OCI-LY7 (cell line): ENCODE measurements around the gene SPECC1. TPM values are rescaled to one million over a fixed set of nuclear protein-coding genes. Genes with fewer than 3 reads are reported as not detected.

Experiments
- BruUV-seq: library from RNA; stranded (reverse); fragments of 400-500 nt; replicated peaks from 2 replicates; lab custom pipeline; 2021; lab: Mats Ljungman, UMichigan
- CTCF ChIA-PET: fragments of 300-600 bp; sonication (Branson Sonifier 250); formaldehyde crosslinking; loops from one replicate; lab custom pipeline; 2022; ENCODE audit warnings: antibody characterized with exemption; ENCODE audit not compliant: unreplicated experiment; lab: Charles Lee
- POLR2A ChIA-PET: fragments of 300-600 bp; sonication (Branson Sonifier 250); formaldehyde crosslinking; loops from one replicate; lab custom pipeline; 2022; ENCODE audit warnings: antibody characterized with exemption; lab: Charles Lee
- DNase-seq: peaks from one replicate; pipeline ENCODE4 v3.0.0-alpha.2; 2015; ENCODE audit warnings: low spot score
- H2AFZ ChIP-seq: fragments of 200-600 bp; sonication (generic), shearing (Covaris generic); 2 replicates; pipeline ENCODE4 v1.6.1; 2014; ENCODE audit warnings: mild to moderate bottlenecking, antibody characterized with exemption, low read length, moderate library complexity
- H3K27ac ChIP-seq: fragments of 200-600 bp; sonication (generic); 2 replicates; pipeline ENCODE4 v1.5.1; 2014; ENCODE audit warnings: mixed run types, low read depth, mild to moderate bottlenecking, moderate library complexity, low read length, inconsistent platforms; ENCODE audit not compliant: poor library complexity, severe bottlenecking
- H3K36me3 ChIP-seq: fragments of 200-600 bp; sonication (generic); 2 replicates; pipeline ENCODE4 v1.6.1; 2014; ENCODE audit warnings: mild to moderate bottlenecking, antibody characterized with exemption, low read length, moderate library complexity, mixed read lengths; ENCODE audit not compliant: insufficient read depth
- H3K4me1 ChIP-seq: fragments of 200-600 bp; sonication (generic); 2 replicates; pipeline ENCODE4 v1.5.1; 2014; ENCODE audit warnings: mild to moderate bottlenecking, low read length; ENCODE audit not compliant: insufficient read depth, poor library complexity, severe bottlenecking
- H3K4me2 ChIP-seq: fragments of 200-600 bp; sonication (generic); 2 replicates; pipeline ENCODE4 v1.6.1; 2014; ENCODE audit warnings: mild to moderate bottlenecking, low read length
- H3K4me3 ChIP-seq: fragments of 200-600 bp; sonication (generic); 2 replicates; pipeline ENCODE4 v1.5.1; 2014; ENCODE audit warnings: mild to moderate bottlenecking, low read depth, low read length; ENCODE audit not compliant: poor library complexity, severe bottlenecking
- H3K79me2 ChIP-seq: fragments of 200-600 bp; sonication (generic); 2 replicates; pipeline ENCODE4 v1.6.1; 2016; ENCODE audit warnings: low read depth, mild to moderate bottlenecking, low read length, moderate library complexity, mixed read lengths; ENCODE audit not compliant: insufficient read depth
- H3K9me2 ChIP-seq: fragments of 200-600 bp; sonication (generic); 2 replicates; pipeline ENCODE4 v1.6.1; 2016; ENCODE audit warnings: mild to moderate bottlenecking, low read length, mixed read lengths; ENCODE audit not compliant: insufficient read depth
- H3K9me3 ChIP-seq: fragments of 200-600 bp; sonication (generic); 2 replicates; pipeline ENCODE4 v1.6.1; 2014; ENCODE audit warnings: mild to moderate bottlenecking, mixed run types, low read length, mixed read lengths
- H4K20me1 ChIP-seq: fragments of 200-600 bp; sonication (generic); 2 replicates; pipeline ENCODE4 v1.6.1; 2014; ENCODE audit warnings: mild to moderate bottlenecking, antibody characterized with exemption, low read length, moderate library complexity, mixed read lengths; ENCODE audit not compliant: insufficient read depth
- EZH2phosphoT487 ChIP-seq: fragments of 200-600 bp; sonication (generic); IDR thresholded peaks from 2 replicates; pipeline ENCODE4 v1.6.1; 2018; ENCODE audit warnings: low read depth, borderline replicate concordance, mild to moderate bottlenecking, mixed run types, antibody characterized with exemption, low read length, moderate library complexity, mixed read lengths
- intact Hi-C: fragments of 100-400 bp; cut with micrococcal nuclease; formaldehyde crosslinking; loops from one replicate; pipeline ENCODE4 v1.10.0; 2022; ENCODE audit not compliant: unreplicated experiment
- total RNA-seq, 2 experiments: library from RNA; depleted of rRNA in 1 of 2; stranded (reverse); fragments of >200 nt in 1 of 2; shearing (Covaris generic) in 1 of 2; gene quantifications; 2 replicates each; pipeline ENCODE4 v1.2.3, GENCODE V29; 2014 to 2022
- TF ChIP-seq, protein P1 (sequence below): fragments of 200-600 bp; sonication (generic); conservative IDR thresholded peaks from 2 replicates; pipeline ENCODE4 v1.5.1; 2014; ENCODE audit warnings: mild to moderate bottlenecking, antibody characterized with exemption, low read length, moderate library complexity, mixed read lengths

The SPECC1 gene
- total RNA-seq, 2 experiments from 2014 or later: 0.47 to 2.8 TPM

DNA sequence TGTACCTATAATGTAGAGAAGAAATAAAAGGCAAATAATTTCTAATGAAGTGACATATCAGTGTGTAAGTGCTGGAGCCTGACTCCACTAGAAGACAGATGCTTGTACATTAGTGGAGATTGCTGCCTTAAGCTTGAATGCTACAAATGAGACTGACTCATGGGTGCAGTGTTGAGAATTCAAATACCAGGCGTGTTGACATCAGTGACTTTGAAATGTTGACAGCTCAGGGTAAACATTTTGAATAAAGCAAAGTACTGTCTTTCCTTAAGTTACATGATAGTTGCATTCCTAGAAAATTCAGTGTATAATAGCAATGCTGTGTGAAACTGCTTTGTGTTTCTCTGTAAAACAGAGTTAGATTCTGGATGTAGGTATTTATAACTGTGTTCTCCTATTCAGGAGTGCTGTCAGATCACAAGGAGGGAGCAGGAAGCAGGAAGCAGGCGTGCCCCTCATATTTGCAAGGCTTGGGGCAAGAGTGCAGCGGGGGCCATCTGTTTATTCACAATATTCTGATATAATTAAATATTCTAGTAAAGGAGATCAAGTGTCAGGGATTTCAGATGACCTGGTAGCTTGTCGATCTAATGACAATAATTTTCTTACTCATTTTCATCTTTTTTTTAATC is 119.0 kb downstream of the SPECC1 start:
- no TSS peak for BruUV-seq
- H3K4me2 ChIP-seq: no peak overlapping the region
- CTCF ChIA-PET: no interaction called here
- H3K79me2 ChIP-seq: no peaks in the 10 kb centered on the region
- no peak overlapping the region for H3K4me3 ChIP-seq
- no peaks in the 10 kb centered on the region for H3K4me1 ChIP-seq
- intact Hi-C loops: no loop called here
- H3K27ac ChIP-seq: no peak overlapping the region
- H3K9me3 ChIP-seq: no peaks in the 10 kb centered on the region
- H3K36me3 ChIP-seq: no peaks in the 10 kb centered on the region
- POLR2A ChIA-PET: no interaction called here
- H4K20me1 ChIP-seq: no peaks in the 10 kb centered on the region
- no peaks in the 10 kb centered on the region for H3K9me2 ChIP-seq
- no peak for DNase-seq
- no peak overlapping the region for H2AFZ ChIP-seq
- TF ChIP-seq, protein P1, sequence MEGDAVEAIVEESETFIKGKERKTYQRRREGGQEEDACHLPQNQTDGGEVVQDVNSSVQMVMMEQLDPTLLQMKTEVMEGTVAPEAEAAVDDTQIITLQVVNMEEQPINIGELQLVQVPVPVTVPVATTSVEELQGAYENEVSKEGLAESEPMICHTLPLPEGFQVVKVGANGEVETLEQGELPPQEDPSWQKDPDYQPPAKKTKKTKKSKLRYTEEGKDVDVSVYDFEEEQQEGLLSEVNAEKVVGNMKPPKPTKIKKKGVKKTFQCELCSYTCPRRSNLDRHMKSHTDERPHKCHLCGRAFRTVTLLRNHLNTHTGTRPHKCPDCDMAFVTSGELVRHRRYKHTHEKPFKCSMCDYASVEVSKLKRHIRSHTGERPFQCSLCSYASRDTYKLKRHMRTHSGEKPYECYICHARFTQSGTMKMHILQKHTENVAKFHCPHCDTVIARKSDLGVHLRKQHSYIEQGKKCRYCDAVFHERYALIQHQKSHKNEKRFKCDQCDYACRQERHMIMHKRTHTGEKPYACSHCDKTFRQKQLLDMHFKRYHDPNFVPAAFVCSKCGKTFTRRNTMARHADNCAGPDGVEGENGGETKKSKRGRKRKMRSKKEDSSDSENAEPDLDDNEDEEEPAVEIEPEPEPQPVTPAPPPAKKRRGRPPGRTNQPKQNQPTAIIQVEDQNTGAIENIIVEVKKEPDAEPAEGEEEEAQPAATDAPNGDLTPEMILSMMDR: no peak
- TF ChIP-seq EZH2phosphoT487: no peak

DNA sequence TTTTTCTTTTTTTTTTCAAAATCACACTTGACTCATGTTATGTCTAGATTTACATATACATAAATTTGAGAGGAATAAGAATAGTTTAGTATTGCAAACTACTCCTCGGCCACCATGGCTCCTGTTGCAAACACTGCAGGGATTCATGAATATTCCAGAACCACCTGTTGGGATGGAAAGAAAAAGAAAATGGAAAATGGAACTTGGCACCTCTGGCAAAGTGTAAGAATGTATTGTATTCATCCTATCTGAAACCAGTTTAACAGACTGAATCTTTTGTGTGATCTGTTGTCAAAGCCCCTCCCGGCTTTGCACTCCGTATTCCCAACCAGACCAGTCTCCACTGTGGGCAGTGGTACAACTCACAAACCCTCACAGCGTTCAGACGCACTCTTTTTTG is 124.4 kb downstream of the SPECC1 start:
- Histone ChIP-seq H3K79me2 (no peaks in the 10 kb centered on the region), H4K20me1 (no peaks in the 10 kb centered on the region), H3K4me1 (no peaks in the 10 kb centered on the region), H3K9me2 (no peaks in the 10 kb centered on the region), H3K36me3 (no peaks in the 10 kb centered on the region), H3K27ac (no peak overlapping the region), H3K9me3 (no peaks in the 10 kb centered on the region), H3K4me3 (no peak overlapping the region), H2AFZ (no peak overlapping the region), H3K4me2 (no peak overlapping the region)
- DNase-seq: no peak
- ChIA-PET POLR2A (no interaction called here), CTCF (no interaction called here)
- no peak for TF ChIP-seq EZH2phosphoT487
- TF ChIP-seq, protein P1: no peak
- intact Hi-C loops: no loop called here
- BruUV-seq: no TSS peak

DNA sequence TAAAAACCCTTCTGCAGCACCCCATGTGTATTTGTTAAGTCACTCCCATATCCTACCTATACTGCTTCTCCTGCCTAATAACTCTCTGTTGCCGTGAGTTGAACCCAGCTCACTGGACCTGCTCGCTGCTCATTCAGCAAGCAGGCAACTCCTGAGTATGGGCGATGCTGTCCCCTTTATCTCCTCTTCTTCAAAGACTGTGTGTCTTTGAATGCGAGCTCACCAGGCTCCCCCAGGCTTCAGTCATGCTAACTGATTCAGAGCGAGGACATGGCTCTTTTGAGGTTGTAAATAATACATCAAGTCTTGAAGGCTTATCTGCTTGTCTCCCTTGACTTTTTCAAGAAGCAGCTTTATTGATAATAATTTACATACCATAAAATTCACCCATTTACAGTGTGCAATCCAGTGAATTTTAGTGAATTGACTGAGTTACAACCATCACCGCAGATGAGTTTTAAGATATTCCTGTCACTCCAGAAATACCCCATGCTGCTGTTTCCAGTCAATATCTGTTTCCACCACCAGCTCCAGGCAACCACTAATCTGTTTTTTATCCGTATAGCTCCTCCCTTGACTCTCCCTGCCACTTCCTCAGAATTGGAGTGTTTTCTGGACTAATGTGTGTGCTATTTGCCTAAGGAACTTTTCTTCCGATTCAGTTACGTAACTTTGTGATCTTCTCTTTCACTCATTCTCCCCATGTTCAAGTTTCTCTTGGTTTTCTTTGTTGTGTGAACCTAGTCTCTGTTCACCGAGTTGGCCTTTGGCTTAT is 132.2 kb downstream of the SPECC1 start:
- H3K4me1 ChIP-seq: no peaks in the 10 kb centered on the region
- no peaks in the 10 kb centered on the region for H3K9me2 ChIP-seq
- no peaks in the 10 kb centered on the region for H4K20me1 ChIP-seq
- no TSS peak for BruUV-seq
- no peak for DNase-seq
- no peak overlapping the region for H3K4me3 ChIP-seq
- ChIA-PET POLR2A (no interaction called here), CTCF (no interaction called here)
- no peaks in the 10 kb centered on the region for H3K79me2 ChIP-seq
- intact Hi-C loops: no loop called here
- H3K36me3 ChIP-seq: no peaks in the 10 kb centered on the region
- H3K9me3 ChIP-seq: no peaks in the 10 kb centered on the region
- no peak overlapping the region for H2AFZ ChIP-seq
- no peak overlapping the region for H3K27ac ChIP-seq
- no peak overlapping the region for H3K4me2 ChIP-seq
- no peak for TF ChIP-seq EZH2phosphoT487
- TF ChIP-seq, protein P1: no peak
